Measurements from ENCODE around the gene BCAM.

Gene BCAM

DNA sequence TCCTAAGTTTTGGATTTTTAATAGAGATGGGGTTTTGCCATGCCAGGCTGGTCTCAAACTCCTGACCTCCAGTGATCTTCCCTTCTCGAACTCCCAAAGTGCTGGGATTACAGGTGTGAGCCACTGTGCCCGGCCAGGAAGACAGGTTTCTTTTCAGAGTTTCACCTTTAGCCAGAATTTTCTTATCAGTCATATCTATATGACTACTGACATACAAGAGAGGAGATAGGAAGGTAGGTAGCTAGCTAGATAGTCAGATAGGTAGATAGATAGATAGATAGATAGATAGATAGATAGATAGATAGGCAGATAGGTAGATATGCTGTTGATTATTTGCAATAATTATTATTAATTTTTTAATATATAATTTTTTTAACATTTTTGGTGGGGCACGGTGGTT, 23.6 kb upstream of the BCAM start:
- no peak overlapping the region for H3K4me3 ChIP-seq (ENCODE audit: low read depth, low read length, poor library complexity, severe bottlenecking)
- no peak overlapping the region for H2AFZ ChIP-seq (ENCODE audit: low read length)
- no peaks in the 10 kb centered on the region for H4K20me1 ChIP-seq (ENCODE audit: insufficient read depth, low read length)
- H3K27me3 ChIP-seq (ENCODE audit: insufficient read depth, low read length) = no peaks in the 10 kb centered on the region
- no peaks in the 10 kb centered on the region for H3F3A ChIP-seq (ENCODE audit: insufficient read depth, low read length)
- H3K9me3 ChIP-seq (ENCODE audit: low read length) = no peaks in the 10 kb centered on the region
- H3K9me2 ChIP-seq (ENCODE audit: low read depth, low read length) = no peaks in the 10 kb centered on the region
- no peak for TF ChIP-seq EZH2 (IDR thresholded peaks at IDR 0.05; ENCODE audit: borderline replicate concordance, low read length)
- TF ChIP-seq, protein P1, sequence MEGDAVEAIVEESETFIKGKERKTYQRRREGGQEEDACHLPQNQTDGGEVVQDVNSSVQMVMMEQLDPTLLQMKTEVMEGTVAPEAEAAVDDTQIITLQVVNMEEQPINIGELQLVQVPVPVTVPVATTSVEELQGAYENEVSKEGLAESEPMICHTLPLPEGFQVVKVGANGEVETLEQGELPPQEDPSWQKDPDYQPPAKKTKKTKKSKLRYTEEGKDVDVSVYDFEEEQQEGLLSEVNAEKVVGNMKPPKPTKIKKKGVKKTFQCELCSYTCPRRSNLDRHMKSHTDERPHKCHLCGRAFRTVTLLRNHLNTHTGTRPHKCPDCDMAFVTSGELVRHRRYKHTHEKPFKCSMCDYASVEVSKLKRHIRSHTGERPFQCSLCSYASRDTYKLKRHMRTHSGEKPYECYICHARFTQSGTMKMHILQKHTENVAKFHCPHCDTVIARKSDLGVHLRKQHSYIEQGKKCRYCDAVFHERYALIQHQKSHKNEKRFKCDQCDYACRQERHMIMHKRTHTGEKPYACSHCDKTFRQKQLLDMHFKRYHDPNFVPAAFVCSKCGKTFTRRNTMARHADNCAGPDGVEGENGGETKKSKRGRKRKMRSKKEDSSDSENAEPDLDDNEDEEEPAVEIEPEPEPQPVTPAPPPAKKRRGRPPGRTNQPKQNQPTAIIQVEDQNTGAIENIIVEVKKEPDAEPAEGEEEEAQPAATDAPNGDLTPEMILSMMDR (IDR thresholded peaks at IDR 0.05; ENCODE audit: low read length) = no peak
- no peaks in the 10 kb centered on the region for H3K79me2 ChIP-seq (ENCODE audit: insufficient read depth, low read length)
- no peak overlapping the region for H3K9ac ChIP-seq (ENCODE audit: low read length)
- H3K27ac ChIP-seq (ENCODE audit: low read depth, low read length, poor library complexity, severe bottlenecking) = no peak overlapping the region
- H3K4me2 ChIP-seq (ENCODE audit: low read length) = no peak overlapping the region
- H3K4me1 ChIP-seq (ENCODE audit: insufficient read depth, low read length, severe bottlenecking) = no peaks in the 10 kb centered on the region
- no peaks in the 10 kb centered on the region for H3K36me3 ChIP-seq (ENCODE audit: insufficient read depth, low read length)

- Histone ChIP-seq H3K9me2 (ENCODE audit: low read depth, low read length) (no peaks in the 10 kb centered on the region), H3K36me3 (ENCODE audit: insufficient read depth, low read length) (no peaks in the 10 kb centered on the region), H3K9me3 (ENCODE audit: low read length) (no peaks in the 10 kb centered on the region), H3K79me2 (ENCODE audit: insufficient read depth, low read length) (no peaks in the 10 kb centered on the region), H3K4me2 (ENCODE audit: low read length) (no peak overlapping the region), H4K20me1 (ENCODE audit: insufficient read depth, low read length) (no peaks in the 10 kb centered on the region), H2AFZ (ENCODE audit: low read length) (no peak overlapping the region), H3K27ac (ENCODE audit: low read depth, low read length, poor library complexity, severe bottlenecking) (no peak overlapping the region), H3F3A (ENCODE audit: insufficient read depth, low read length) (no peaks in the 10 kb centered on the region), H3K4me3 (ENCODE audit: low read depth, low read length, poor library complexity, severe bottlenecking) (no peak overlapping the region), H3K4me1 (ENCODE audit: insufficient read depth, low read length, severe bottlenecking) (no peaks in the 10 kb centered on the region), H3K27me3 (ENCODE audit: insufficient read depth, low read length) (no peaks in the 10 kb centered on the region), H3K9ac (ENCODE audit: low read length) (no peak overlapping the region)
- TF ChIP-seq, protein P1 (IDR thresholded peaks at IDR 0.05; ENCODE audit: low read length) = no peak
- no peak for TF ChIP-seq EZH2 (IDR thresholded peaks at IDR 0.05; ENCODE audit: borderline replicate concordance, low read length)
These were observed 22.9 kb upstream of the BCAM start for GRCh38 chr19:44785993-44786392.

DNA sequence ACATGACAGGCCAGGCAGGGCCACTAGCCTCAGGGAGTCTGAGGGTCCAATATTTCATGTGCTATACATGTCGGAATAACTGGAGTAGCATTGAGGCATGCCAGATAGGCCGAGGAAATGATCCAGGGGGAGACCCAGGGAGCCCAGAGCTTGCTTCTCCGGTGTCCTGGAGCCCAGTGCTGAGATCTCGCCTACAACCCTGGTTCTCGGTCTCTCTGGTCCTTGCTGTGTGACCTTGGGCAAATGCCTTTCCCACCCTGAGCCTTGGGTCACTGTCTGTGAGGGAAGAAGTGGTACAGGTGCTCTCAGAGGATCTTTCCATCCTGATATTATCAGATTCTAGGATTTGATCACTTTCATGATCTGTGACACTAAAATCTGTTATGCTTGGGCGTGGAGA, 19.9 kb upstream of the BCAM start:
- Histone ChIP-seq H3K9me2 (ENCODE audit: low read depth, low read length) (no peaks in the 10 kb centered on the region), H3K4me2 (ENCODE audit: low read length) (no peak overlapping the region), H3K4me3 (ENCODE audit: low read depth, low read length, poor library complexity, severe bottlenecking) (no peak overlapping the region), H3K9me3 (ENCODE audit: low read length) (no peaks in the 10 kb centered on the region), H3K9ac (ENCODE audit: low read length) (no peak overlapping the region), H3K79me2 (ENCODE audit: insufficient read depth, low read length) (no peaks in the 10 kb centered on the region), H2AFZ (ENCODE audit: low read length) (no peak overlapping the region), H3F3A (ENCODE audit: insufficient read depth, low read length) (no peaks in the 10 kb centered on the region), H3K4me1 (ENCODE audit: insufficient read depth, low read length, severe bottlenecking) (no peaks in the 10 kb centered on the region), H3K27me3 (ENCODE audit: insufficient read depth, low read length) (no peaks in the 10 kb centered on the region), H3K27ac (ENCODE audit: low read depth, low read length, poor library complexity, severe bottlenecking) (no peak overlapping the region), H4K20me1 (ENCODE audit: insufficient read depth, low read length) (no peaks in the 10 kb centered on the region), H3K36me3 (ENCODE audit: insufficient read depth, low read length) (no peaks in the 10 kb centered on the region)
- TF ChIP-seq EZH2 (IDR thresholded peaks at IDR 0.05; ENCODE audit: borderline replicate concordance, low read length) = no peak
- TF ChIP-seq, protein P1 (IDR thresholded peaks at IDR 0.05; ENCODE audit: low read length) = no peak
